SIG-M5 treated with dmso at 0.1 percent for 504 hours (cell line): ENCODE measurements around the gene NHEJ1.
"Not testable (repeated sequence)": the region's sequence is repeated elsewhere in the genome, so short reads cannot be mapped to it uniquely, and the experiment has no call there.

Experiments
- DNase-seq: peaks from one replicate; lab custom pipeline; 2025; ENCODE audit not compliant: unreplicated experiment; lab: John Stamatoyannopoulos, UW

Gene NHEJ1

GRCh38 chr2:219160186-219161017, at the start of gene NHEJ1:
Gene NHEJ1, minus strand, starts transcription at chr2:219160815. Its CDS starts 2,453 bp downstream, at chr2:219158362.
- DNase-seq = peak; percentile 84

DNA sequence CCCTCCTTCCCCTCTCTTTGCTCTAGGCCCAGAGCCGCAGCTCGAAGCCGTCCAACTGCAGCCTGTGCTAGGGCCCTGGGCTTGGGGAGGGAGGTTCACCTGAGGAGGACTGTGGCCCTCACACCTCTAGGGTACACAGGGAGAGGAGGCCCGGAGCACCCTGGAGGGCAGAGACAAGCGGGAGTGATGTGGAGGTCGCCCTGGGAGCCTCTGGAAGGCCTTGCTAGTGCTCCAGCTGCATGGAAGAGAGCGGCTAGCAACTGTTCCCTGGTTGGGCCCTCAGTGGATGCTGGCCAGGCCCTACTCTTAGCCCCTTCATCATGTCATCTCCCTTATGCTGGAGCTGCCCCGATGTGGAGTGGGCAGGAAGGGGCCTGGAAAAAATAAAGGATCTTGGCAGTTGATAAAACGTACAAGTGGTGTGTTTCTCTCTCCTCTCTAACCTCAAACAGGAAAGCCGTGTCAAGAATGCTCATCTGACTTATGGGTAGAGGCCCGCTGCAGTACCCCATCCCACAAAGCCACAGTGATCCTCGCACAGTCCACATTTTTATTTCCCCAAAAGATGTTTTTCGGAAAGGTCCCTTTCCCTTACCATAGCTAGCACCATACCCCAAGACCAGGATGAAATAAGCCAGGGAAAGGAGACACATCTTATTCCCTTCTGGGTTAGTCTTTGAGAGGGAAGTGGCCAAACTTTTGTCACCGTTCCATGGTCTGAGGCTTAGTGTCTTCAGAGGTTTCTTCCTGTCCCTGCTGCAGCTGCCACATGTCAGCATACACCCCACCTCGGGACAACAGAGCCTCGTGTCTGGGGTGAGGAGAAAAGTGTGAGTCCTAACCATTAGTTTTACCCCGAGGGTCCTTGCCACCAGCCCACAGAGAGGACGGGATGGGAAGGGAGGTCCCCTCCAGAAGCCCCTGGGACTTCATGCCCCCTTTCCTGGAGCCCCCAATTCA, 48.9 kb upstream of the NHEJ1 start:
- no peak for DNase-seq

- no peak for DNase-seq
Observed at GRCh38 chr2:219207884-219208740, 47.5 kb upstream of the NHEJ1 start.

DNA sequence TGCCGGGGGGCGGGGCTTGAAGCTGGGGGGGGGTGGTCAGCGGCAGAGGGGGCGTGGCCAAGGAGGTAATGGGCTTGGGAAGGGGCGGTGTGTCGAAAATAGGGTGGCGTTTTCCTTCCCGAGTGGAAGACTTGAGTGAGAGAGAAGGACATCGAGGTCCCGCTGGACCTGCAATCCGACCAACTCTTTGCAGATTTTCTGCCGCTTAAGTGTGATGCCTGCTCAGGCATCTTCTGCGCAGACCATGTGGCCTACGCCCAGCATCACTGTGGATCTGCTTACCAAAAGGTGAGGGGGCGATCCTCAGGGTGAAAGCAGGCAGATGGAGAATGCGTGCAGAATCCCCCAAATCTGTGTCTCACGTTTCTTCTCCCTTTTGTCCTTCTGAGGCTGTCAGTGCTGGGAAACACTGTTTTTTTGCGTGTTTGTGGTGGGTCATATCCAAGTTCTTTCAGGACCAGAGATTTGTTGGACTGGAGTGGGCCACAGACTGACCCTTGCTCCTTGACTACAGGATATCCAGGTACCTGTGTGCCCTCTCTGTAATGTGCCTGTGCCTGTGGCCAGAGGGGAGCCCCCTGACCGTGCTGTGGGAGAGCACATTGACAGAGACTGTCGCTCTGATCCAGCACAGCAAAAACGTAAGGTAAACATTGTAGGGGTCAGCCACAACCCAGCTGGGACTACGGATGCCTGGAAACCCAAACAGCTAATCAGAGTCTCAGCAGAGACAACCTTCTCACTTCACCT, 46.7 kb upstream of the NHEJ1 start:
- no peak for DNase-seq

DNA sequence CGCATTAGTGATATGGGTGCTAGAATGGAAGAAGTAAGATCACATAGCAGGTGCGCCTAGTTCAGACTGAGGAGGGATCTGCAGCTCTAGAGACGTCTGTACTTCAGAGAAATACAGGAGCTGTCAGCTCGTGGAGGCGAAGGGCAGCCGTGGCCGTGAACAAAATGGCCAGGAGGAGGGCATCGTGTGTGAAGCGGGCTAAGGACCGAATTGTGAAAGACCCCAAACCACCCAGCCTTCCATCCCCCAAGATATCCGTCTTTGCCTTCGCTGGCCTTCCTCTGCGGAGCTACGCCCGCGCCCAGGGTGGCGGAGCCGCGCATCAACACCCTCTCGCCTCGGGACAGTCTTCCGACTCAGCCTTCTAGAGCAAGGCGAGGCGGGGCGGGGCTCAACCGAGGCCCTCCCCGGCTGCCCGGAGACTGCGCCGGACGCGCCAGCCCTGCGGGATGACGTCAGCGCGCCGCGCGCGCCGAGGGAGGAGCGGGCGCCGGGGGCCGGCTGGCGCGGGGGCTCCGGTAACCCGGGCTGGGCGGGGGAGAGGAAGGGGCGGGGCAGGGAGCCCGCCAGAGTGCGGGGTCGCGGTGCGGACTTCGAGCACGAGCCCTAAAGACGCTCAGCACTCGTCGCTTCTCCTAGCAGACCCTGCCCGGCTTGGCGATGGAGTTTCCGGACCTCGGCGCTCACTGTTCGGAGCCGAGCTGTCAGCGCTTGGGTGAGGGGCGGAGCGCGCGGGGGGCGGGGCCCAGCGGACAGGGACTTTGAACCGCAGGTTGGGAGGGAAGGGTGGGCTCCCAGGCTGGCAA, 45.9 kb upstream of the NHEJ1 start, which contains the start of gene ZFAND2B:
ZFAND2B (plus strand) TSS at position 455 of the 806 bp plus-strand sequence; CDS start at position 661, 206 bp downstream.
- peak; percentile 95 for DNase-seq

DNA sequence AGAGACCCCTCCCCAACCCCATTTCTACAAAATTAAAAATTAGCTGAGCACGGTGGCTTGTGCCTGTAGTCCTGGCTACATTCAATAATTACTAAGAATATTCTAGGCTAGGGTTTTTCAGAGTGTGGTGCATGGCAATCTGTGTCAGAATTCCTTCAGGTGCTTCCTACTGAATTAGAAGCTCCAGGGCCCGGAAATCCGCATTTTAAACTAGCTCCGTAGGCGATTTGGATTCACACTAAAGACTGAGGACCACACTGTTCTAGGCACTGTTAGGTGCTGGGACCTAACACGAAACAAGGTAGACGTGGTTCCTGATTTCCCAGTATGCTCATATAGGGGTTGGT, 45.3 kb upstream of the NHEJ1 start:
- DNase-seq = no peak

GRCh38 chr2:219205165-219205538, 44.5 kb upstream of the NHEJ1 start:
- no peak for DNase-seq

GRCh38 chr2:219204425-219205164, 44.0 kb upstream of the NHEJ1 start:
- no peak for DNase-seq

GRCh38 chr2:219201331-219201730, 40.7 kb upstream of the NHEJ1 start:
- not testable (repeated sequence) for DNase-seq

- not testable (repeated sequence) for DNase-seq
Observed at GRCh38 chr2:219200502-219201326, 40.1 kb upstream of the NHEJ1 start.

DNA sequence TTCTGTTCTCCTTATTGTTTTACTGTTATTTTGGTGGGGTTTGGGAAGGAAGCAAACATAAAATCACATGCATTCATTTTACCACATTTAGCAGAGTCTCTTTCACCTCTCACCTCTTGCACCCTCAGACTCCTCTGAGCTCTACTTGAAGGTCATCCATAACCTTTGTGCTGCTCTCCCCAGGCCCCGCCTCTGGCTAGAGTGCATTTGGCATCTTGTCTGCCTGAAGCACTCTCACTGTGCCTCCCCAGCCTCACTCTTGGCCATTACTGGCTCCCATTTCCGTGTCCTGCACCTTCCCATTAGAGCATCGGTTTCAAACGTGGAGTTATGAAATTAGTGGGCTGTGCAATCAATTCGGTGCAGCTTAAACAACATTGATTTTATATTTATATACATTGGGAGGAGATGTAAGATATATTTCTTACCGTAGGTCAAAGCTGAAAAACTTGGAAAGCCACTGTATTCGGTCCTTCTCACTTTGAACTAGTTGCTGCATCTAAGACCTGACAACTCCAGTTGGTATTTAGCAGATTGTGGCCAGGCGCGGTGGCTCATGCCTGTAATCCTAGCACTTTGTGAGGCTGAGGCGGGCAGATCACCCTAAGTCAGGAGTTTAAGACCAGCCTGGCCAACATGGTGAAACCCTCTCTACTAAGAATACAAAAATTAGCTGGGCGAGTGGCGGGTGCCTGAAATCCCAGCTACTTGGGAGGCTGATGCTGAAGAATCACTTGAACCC, 39.0 kb upstream of the NHEJ1 start:
- no peak for DNase-seq

GRCh38 chr2:219198974-219199373, 38.4 kb upstream of the NHEJ1 start:
- DNase-seq = no peak

GRCh38 chr2:219197388-219197787, 36.8 kb upstream of the NHEJ1 start:
- DNase-seq = no peak

GRCh38 chr2:219186754-219187456, 26.3 kb upstream of the NHEJ1 start:
- no peak for DNase-seq

DNA sequence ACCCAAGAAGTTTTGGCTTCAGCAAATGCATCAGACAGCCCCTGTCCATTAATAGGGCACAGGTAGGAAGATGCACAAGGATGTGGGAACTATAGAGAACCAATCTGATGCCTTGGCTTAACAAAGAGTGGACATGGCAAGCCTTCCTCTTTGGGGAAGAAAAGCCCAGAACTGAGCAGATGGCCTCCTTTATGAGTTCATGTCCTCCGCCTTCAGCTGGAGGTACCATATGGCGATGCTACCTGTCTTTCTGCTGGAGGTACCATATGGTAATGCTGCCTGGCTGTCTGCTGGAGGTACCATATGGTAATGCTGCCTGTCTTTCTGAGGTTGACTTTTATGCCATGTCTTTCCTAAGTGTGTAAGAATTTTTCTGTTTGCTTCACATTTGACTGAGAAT, 23.5 kb upstream of the NHEJ1 start:
- no peak for DNase-seq

DNA sequence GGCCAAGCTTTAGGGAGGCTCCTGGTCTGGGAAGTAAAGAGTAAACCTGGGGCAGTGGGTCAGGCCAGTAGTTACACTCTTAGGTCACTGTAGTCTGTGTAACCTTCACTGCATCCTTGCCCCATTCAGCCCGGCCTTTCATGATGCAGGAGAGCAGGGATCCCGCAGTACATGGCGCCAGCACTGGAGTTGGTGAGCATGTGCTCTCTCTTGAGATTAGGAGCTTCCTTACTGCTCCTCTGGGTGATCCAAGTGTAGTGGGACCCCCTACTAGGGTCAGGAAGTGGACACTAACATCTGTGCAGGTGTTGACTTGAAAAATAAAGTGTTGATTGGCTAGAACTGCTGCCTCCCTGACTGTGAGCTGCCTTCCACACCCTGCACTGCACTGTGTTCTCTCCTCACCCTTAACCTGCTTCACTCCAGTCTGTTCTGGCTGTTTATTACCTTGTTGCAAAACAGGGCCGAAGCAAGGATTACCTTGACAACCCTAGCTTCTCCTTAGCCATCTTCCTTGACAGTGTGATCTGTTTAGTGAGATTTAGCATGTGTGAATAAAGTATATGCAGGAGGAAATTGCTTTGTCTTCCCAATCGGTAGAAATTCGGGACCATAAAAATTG, 22.6 kb upstream of the NHEJ1 start:
- DNase-seq = no peak
